ENCODE data around the gene BICC1.

- TF ChIP-seq, protein P1, sequence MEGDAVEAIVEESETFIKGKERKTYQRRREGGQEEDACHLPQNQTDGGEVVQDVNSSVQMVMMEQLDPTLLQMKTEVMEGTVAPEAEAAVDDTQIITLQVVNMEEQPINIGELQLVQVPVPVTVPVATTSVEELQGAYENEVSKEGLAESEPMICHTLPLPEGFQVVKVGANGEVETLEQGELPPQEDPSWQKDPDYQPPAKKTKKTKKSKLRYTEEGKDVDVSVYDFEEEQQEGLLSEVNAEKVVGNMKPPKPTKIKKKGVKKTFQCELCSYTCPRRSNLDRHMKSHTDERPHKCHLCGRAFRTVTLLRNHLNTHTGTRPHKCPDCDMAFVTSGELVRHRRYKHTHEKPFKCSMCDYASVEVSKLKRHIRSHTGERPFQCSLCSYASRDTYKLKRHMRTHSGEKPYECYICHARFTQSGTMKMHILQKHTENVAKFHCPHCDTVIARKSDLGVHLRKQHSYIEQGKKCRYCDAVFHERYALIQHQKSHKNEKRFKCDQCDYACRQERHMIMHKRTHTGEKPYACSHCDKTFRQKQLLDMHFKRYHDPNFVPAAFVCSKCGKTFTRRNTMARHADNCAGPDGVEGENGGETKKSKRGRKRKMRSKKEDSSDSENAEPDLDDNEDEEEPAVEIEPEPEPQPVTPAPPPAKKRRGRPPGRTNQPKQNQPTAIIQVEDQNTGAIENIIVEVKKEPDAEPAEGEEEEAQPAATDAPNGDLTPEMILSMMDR (IDR thresholded peaks at IDR 0.05) = no peak
- no peak for TF ChIP-seq EZH2 (IDR thresholded peaks at IDR 0.05; ENCODE audit: borderline replicate concordance, insufficient read depth, low read depth, low read length, poor library complexity, severe bottlenecking)
Observed at GRCh38 chr10:58547963-58548362, 35.3 kb downstream of the BICC1 start.

Data from B cell (primary cell).